Upper lobe of right lung (tissue), 1 donor: ENCODE measurements around the gene SUMF1. TPM values are rescaled to one million over a fixed set of nuclear protein-coding genes. Genes with fewer than 3 reads are reported as not detected.

Experiments used
- ATAC-seq: fragments of 200-7000 bp; cut with Tn5 transposase; one replicate; pipeline ENCODE4 v1.9.1; 2020; ENCODE audit warnings: mild to moderate bottlenecking, moderate library complexity
- DNase-seq: peaks from one replicate; pipeline ENCODE4 v3.0.0-alpha.2; 2020
- H3K27ac ChIP-seq: fragments of 200-600 bp; one replicate; pipeline ENCODE4 v1.8.0; 2022
- H3K27me3 ChIP-seq: fragments of 200-600 bp; one replicate; pipeline ENCODE4 v1.8.0; 2022; ENCODE audit warnings: mild to moderate bottlenecking
- H3K36me3 ChIP-seq: fragments of 200-600 bp; one replicate; pipeline ENCODE4 v1.8.0; 2022
- H3K4me1 ChIP-seq: fragments of 200-600 bp; one replicate; pipeline ENCODE4 v1.8.0; 2022
- H3K4me3 ChIP-seq: fragments of 200-600 bp; one replicate; pipeline ENCODE4 v1.8.0; 2022; ENCODE audit warnings: mild to moderate bottlenecking
- H3K9me3 ChIP-seq: fragments of 200-600 bp; one replicate; pipeline ENCODE4 v1.8.0; 2022
- CTCF ChIP-seq: fragments of 200-600 bp; IDR thresholded peaks from one replicate; pipeline ENCODE4 v1.8.0; 2022; ENCODE audit warnings: antibody characterized with exemption
- intact Hi-C: fragments of 100-400 bp; cut with DNase I; formaldehyde crosslinking; loops from one replicate; pipeline ENCODE4 v1.11.0; 2022
- total RNA-seq: library from RNA; stranded (reverse); fragmentation: NEBNext Ultra II Directional; extraction: Animal tissue kit (Norgen Biotek cat#: 25700); gene quantifications from one replicate; pipeline ENCODE4 v1.2.1, GENCODE V29; 2021
- donor health status: DM: no; HTN: yes; CAD: no; lungs with severe emphysema.

SUMF1 gene
- total RNA-seq, 1 donor from 2014 or later, result 33.3 TPM

- intact Hi-C loops, result no loop called here
- ATAC-seq, result no peak
- DNase-seq, result no peak
Observed at GRCh38 chr3:4398120-4398940, 68.7 kb downstream of the SUMF1 start.

GRCh38 chr3:4397466-4397865 is 69.6 kb downstream of the SUMF1 start:
- Histone ChIP-seq H3K4me3 (no peak overlapping the region), H3K9me3 (no peaks in the 10 kb centered on the region), H3K27ac (no peak overlapping the region), H3K36me3 (no peaks in the 10 kb centered on the region), H3K4me1 (no peaks in the 10 kb centered on the region), H3K27me3 (no peaks in the 10 kb centered on the region)
- DNase-seq (no peak), ATAC-seq (no peak)
- no peak for TF ChIP-seq CTCF
- intact Hi-C loops, result no loop called here

More at GRCh38 chr3:4398120-4398940, 68.7 kb downstream of the SUMF1 start:
- H3K36me3 ChIP-seq, result peaks cover 4% of the 10 kb centered on the region
- no peak for TF ChIP-seq CTCF
- no peaks in the 10 kb centered on the region for H3K4me1 ChIP-seq
- H3K27ac ChIP-seq, result no peak overlapping the region
- no peaks in the 10 kb centered on the region for H3K27me3 ChIP-seq
- no peak overlapping the region for H3K4me3 ChIP-seq
- H3K9me3 ChIP-seq, result no peaks in the 10 kb centered on the region

- intact Hi-C loops, result no loop called here
- Histone ChIP-seq H3K4me3 (no peak overlapping the region), H3K36me3 (no peaks in the 10 kb centered on the region), H3K9me3 (no peaks in the 10 kb centered on the region), H3K27me3 (no peaks in the 10 kb centered on the region), H3K27ac (no peak overlapping the region), H3K4me1 (no peaks in the 10 kb centered on the region)
- TF ChIP-seq CTCF, result no peak
- no peak for ATAC-seq
- no peak for DNase-seq
Observed at GRCh38 chr3:4396542-4396941, 70.5 kb downstream of the SUMF1 start.

- H3K36me3 ChIP-seq, result no peaks in the 10 kb centered on the region
- ATAC-seq, result no peak
Observed at GRCh38 chr3:4396006-4396405, 71.1 kb downstream of the SUMF1 start.

GRCh38 chr3:4395448-4395847 is 71.6 kb downstream of the SUMF1 start:
- no peak for TF ChIP-seq CTCF

More at GRCh38 chr3:4396006-4396405, 71.1 kb downstream of the SUMF1 start:
- Histone ChIP-seq H3K27me3 (no peaks in the 10 kb centered on the region), H3K4me1 (no peaks in the 10 kb centered on the region), H3K4me3 (no peak overlapping the region), H3K9me3 (no peaks in the 10 kb centered on the region), H3K27ac (no peak overlapping the region)
- TF ChIP-seq CTCF, result no peak
- intact Hi-C loops, result no loop called here
- no peak for DNase-seq

More at GRCh38 chr3:4395448-4395847, 71.6 kb downstream of the SUMF1 start:
- Histone ChIP-seq H3K27ac (no peak overlapping the region), H3K27me3 (no peaks in the 10 kb centered on the region), H3K36me3 (no peaks in the 10 kb centered on the region), H3K4me1 (no peaks in the 10 kb centered on the region), H3K9me3 (no peaks in the 10 kb centered on the region), H3K4me3 (no peak overlapping the region)
- ATAC-seq, result no peak
- intact Hi-C loops, result no loop called here
- DNase-seq, result no peak
